CD4-positive, alpha-beta T cell (primary cell): Measurements from ENCODE around the gene EZR. TPM values are rescaled to one million over a fixed set of nuclear protein-coding genes. Genes with fewer than 3 reads are reported as not detected.

Source experiments
- ATAC-seq: fragments of 200-7000 bp; cut with Tn5 transposase; one replicate; pipeline ENCODE4 v1.10.0; 2022; ENCODE audit warnings: mild to moderate bottlenecking; ENCODE audit not compliant: poor library complexity
- CTCF ChIA-PET: fragments of 350-600 bp; sonication (Branson Sonifier 250); formaldehyde crosslinking; loops from one replicate; lab custom pipeline; 2021; ENCODE audit warnings: antibody characterized with exemption, inconsistent platforms; lab: Charles Lee
- POLR2A ChIA-PET: fragments of 350-600 bp; sonication (Branson Sonifier 250); formaldehyde crosslinking; loops from one replicate; lab custom pipeline; 2021; ENCODE audit warnings: antibody characterized with exemption, inconsistent platforms; lab: Charles Lee
- DNase-seq, 14 experiments: peaks; one replicate each; pipeline ENCODE4 v3.0.0-alpha.2; 2013 to 2020; ENCODE audit warnings: mixed read lengths in 2 of 14
- H3K27ac ChIP-seq, 2 donors: one replicate each; pipeline versions ENCODE4 v1.5.1 to v1.7.0; 2013; ENCODE audit warnings: low read length in 2 of 2, low read depth in 1 of 2, mild to moderate bottlenecking in 1 of 2
- H3K27me3 ChIP-seq, 2 experiments: 1 replicate in 1 of 2; 2 replicates in 1 of 2; pipeline versions ENCODE4 v1.6.1 to v1.7.0; 2013; ENCODE audit warnings: low read length in 2 of 2, control low read depth in 1 of 2, mild to moderate bottlenecking in 1 of 2, moderate library complexity in 1 of 2; ENCODE audit not compliant: insufficient read depth in 2 of 2, control insufficient read depth in 1 of 2
- H3K36me3 ChIP-seq: one replicate; pipeline ENCODE4 v1.6.1; 2013; ENCODE audit warnings: low read length, control low read depth; ENCODE audit not compliant: insufficient read depth
- H3K4me1 ChIP-seq: one replicate; pipeline ENCODE4 v1.6.1; 2013; ENCODE audit warnings: low read length, control low read depth; ENCODE audit not compliant: insufficient read depth
- H3K4me3 ChIP-seq: one replicate; pipeline ENCODE4 v1.5.1; 2013; ENCODE audit warnings: mild to moderate bottlenecking, low read length, moderate library complexity
- H3K9me3 ChIP-seq, 2 experiments: 1 replicate in 1 of 2; 2 replicates in 1 of 2; pipeline versions ENCODE4 v1.6.1 to v1.7.0; 2013; ENCODE audit warnings: low read length in 2 of 2, mild to moderate bottlenecking in 2 of 2, control low read depth in 1 of 2, moderate library complexity in 1 of 2; ENCODE audit not compliant: control insufficient read depth in 1 of 2, insufficient read depth in 1 of 2
- H3K27ac Mint-ChIP-seq: one replicate; pipeline ENCODE4 v1.8.0; 2020; ENCODE audit warnings: mixed read lengths
- H3K27me3 Mint-ChIP-seq: one replicate; pipeline ENCODE4 v1.8.0; 2021; ENCODE audit warnings: mixed read lengths
- H3K36me3 Mint-ChIP-seq: one replicate; pipeline ENCODE4 v1.8.0; 2021; ENCODE audit warnings: low read depth, mixed read lengths
- H3K4me1 Mint-ChIP-seq: one replicate; pipeline ENCODE4 v1.8.0; 2021; ENCODE audit warnings: low read depth, mixed read lengths
- H3K4me3 Mint-ChIP-seq: one replicate; pipeline ENCODE4 v1.8.0; 2020; ENCODE audit warnings: mild to moderate bottlenecking, mixed read lengths
- H3K9me3 Mint-ChIP-seq: one replicate; pipeline ENCODE4 v1.8.0; 2020; ENCODE audit warnings: mixed read lengths
- intact Hi-C, 2 experiments: fragments of 100-400 bp; cut with DNase I in 1 of 2; cut with micrococcal nuclease in 1 of 2; formaldehyde crosslinking; loops; one replicate each; pipeline versions ENCODE4 v1.15.1 to v1.9.0; 2023 to 2025; cut with DNase I, micrococcal nuclease
- total RNA-seq, 174 experiments: library from RNA in 2 of 174; stranded (reverse) in 2 of 174; gene quantifications; one replicate each; pipeline ENCODE4 v1.2.3 and lab custom pipeline; 2021 to 2026
- TF ChIP-seq, protein P1 (sequence below): fragments of 200-600 bp; IDR thresholded peaks from one replicate; pipeline ENCODE4 v1.8.0; 2022; ENCODE audit warnings: antibody characterized with exemption, mild to moderate bottlenecking

Gene EZR
- total RNA-seq, 2 experiments from 2014 or later: 434 to 449 TPM

DNA sequence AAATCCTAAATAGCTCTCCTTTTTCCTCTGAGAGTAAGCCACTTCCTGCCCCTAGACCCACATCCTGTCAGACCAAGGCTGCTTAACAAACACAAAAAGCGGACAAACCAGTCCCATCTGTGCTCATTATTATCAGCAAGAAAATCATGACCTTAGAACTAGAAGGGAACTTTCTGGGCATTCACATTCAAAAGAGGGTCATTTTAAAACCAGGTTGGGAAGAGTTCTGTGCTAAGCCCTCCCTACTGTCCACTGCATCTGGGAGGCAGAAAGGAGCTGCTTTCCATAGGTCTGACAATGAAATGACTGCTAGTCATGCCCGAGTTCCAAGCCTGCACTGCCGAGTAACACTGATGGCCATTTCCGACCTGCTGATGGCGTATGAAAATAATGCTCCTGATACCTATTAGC lies 15.4 kb downstream of the EZR start:
- Histone ChIP-seq H3K4me1 (peaks cover 80% of the 10 kb centered on the region), H3K27me3 (no peaks in the 10 kb centered on the region), H3K4me3 (peak overlapping the region; percentile 45), H3K36me3 (peaks cover 24% of the 10 kb centered on the region), H3K9me3 (no peaks in the 10 kb centered on the region), H3K27ac (peak overlapping the region; percentile 21 to 82)
- intact Hi-C loops: loop anchor here in 1 of 2 experiments (2.0 kb wide), 1 partner anchor 13 kb away; no protein-coding TSS in a partner anchor
- TF ChIP-seq, protein P1, sequence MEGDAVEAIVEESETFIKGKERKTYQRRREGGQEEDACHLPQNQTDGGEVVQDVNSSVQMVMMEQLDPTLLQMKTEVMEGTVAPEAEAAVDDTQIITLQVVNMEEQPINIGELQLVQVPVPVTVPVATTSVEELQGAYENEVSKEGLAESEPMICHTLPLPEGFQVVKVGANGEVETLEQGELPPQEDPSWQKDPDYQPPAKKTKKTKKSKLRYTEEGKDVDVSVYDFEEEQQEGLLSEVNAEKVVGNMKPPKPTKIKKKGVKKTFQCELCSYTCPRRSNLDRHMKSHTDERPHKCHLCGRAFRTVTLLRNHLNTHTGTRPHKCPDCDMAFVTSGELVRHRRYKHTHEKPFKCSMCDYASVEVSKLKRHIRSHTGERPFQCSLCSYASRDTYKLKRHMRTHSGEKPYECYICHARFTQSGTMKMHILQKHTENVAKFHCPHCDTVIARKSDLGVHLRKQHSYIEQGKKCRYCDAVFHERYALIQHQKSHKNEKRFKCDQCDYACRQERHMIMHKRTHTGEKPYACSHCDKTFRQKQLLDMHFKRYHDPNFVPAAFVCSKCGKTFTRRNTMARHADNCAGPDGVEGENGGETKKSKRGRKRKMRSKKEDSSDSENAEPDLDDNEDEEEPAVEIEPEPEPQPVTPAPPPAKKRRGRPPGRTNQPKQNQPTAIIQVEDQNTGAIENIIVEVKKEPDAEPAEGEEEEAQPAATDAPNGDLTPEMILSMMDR: no peak
- H3K4me1 Mint-ChIP-seq: peaks cover 100% of the 10 kb centered on the region
- H3K27ac Mint-ChIP-seq: peak overlapping the region; percentile 75
- DNase-seq (peak in 7 of 14 experiments; percentile 29 to 90 (median 45)), ATAC-seq (peak; percentile 60)
- H3K4me3 Mint-ChIP-seq: peak overlapping the region; percentile 77
- ChIA-PET CTCF (interaction anchor here (0.6 to 1.7 kb wide), 4 partner anchors 10 to 532 kb away, joined by 3 to 5 read pairs (median 4); no protein-coding TSS in a partner anchor), POLR2A (interaction anchor here (0.6 to 1.8 kb wide), 11 partner anchors 8 to 155 kb away, joined by 3 to 44 read pairs (median 5); partner anchors contain the start of gene EZR)
- peaks cover 54% of the 10 kb centered on the region for H3K36me3 Mint-ChIP-seq
- no peaks in the 10 kb centered on the region for H3K27me3 Mint-ChIP-seq
- H3K9me3 Mint-ChIP-seq: no peaks in the 10 kb centered on the region

GRCh38 chr6:158801655-158802294 lies 17.4 kb downstream of the EZR start:
- H3K4me3 Mint-ChIP-seq: peak overlapping the region; percentile 12
- no peak for ATAC-seq
- no peaks in the 10 kb centered on the region for H3K9me3 Mint-ChIP-seq
- no peaks in the 10 kb centered on the region for H3K27me3 Mint-ChIP-seq
- TF ChIP-seq, protein P1: no peak
- H3K27ac Mint-ChIP-seq: peak overlapping the region; percentile 22
- Histone ChIP-seq H3K9me3 (no peaks in the 10 kb centered on the region), H3K36me3 (peaks cover 9% of the 10 kb centered on the region), H3K4me1 (peaks cover 71% of the 10 kb centered on the region), H3K27me3 (no peaks in the 10 kb centered on the region), H3K27ac (no peak overlapping the region), H3K4me3 (no peak overlapping the region)
- peaks cover 53% of the 10 kb centered on the region for H3K36me3 Mint-ChIP-seq
- peaks cover 97% of the 10 kb centered on the region for H3K4me1 Mint-ChIP-seq
- POLR2A ChIA-PET: interaction anchor here (0.6 to 1.5 kb wide), 4 partner anchors 10 to 68 kb away, joined by 3 to 5 read pairs (median 3); no protein-coding TSS in a partner anchor
- intact Hi-C loops: loop anchor here in 1 of 2 experiments (2.0 kb wide), 1 partner anchor 15 kb away; no protein-coding TSS in a partner anchor
- no peak for DNase-seq
- CTCF ChIA-PET: interaction anchor here (1.2 kb wide), 1 partner anchor 68 kb away, joined by 3 read pairs; no protein-coding TSS in a partner anchor

DNA sequence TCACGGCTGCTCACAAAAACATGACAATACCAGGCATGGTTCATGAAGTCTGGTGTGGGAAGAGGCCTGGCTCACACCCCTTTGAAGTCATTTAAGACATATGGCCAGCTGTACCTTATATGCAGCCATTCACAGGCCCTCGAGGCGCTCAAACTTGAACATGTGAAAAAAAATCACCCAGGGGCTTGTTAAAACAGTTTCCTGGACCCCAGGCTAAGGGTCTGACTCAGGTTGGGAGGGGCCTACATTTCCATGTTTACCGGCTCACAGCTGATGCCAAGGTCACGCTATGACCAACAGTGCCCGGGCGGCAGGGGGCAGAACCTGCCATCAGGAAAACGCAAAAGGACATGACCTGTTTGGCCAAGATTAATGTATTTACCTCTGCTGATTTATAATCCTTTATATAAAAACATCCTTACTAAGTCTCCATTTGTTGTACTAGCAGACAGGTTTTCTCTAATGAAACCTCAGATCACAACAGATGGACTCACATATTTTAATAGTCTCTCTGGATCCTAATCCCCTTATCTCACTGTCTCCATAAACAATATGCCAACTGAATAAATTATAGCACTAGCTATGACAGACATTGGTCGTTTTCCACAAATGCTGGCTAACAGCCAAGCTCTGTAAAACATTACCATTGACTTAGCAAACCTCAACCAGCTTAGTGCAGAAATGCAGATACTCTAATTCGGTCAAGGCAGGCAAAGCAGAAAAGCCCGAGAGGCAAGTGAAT lies 19.9 kb downstream of the EZR start:
- Histone ChIP-seq H3K4me1 (peaks cover 78% of the 10 kb centered on the region), H3K36me3 (peaks cover 9% of the 10 kb centered on the region), H3K27ac (no peak overlapping the region), H3K9me3 (no peaks in the 10 kb centered on the region), H3K27me3 (no peaks in the 10 kb centered on the region), H3K4me3 (no peak overlapping the region)
- no peak overlapping the region for H3K27ac Mint-ChIP-seq
- peak overlapping the region; percentile 1 for H3K4me3 Mint-ChIP-seq
- ChIA-PET POLR2A (interaction anchor here (1.0 to 1.7 kb wide), 2 partner anchors 10 to 14 kb away, joined by 3 to 7 read pairs; no protein-coding TSS in a partner anchor), CTCF (no interaction called here)
- intact Hi-C loops: loop anchor here in 1 of 2 experiments (10.0 kb wide), 1 partner anchor 84 kb away; no protein-coding TSS in a partner anchor
- TF ChIP-seq, protein P1: no peak
- H3K4me1 Mint-ChIP-seq: peaks cover 94% of the 10 kb centered on the region
- DNase-seq (no peak), ATAC-seq (no peak)
- H3K27me3 Mint-ChIP-seq: no peaks in the 10 kb centered on the region
- peaks cover 54% of the 10 kb centered on the region for H3K36me3 Mint-ChIP-seq
- H3K9me3 Mint-ChIP-seq: no peaks in the 10 kb centered on the region
